Common myeloid progenitor, CD34-positive (primary cell): ENCODE data around the gene HAUS8.

Source experiments
- CTCF ChIA-PET: fragments of 350-600 bp; sonication (Branson Sonifier 250); formaldehyde crosslinking; loops from one replicate; lab custom pipeline; 2021; ENCODE audit warnings: antibody characterized with exemption; lab: Charles Lee
- POLR2A ChIA-PET: fragments of 350-600 bp; sonication (Branson Sonifier 250); formaldehyde crosslinking; loops from one replicate; lab custom pipeline; 2021; ENCODE audit warnings: antibody characterized with exemption; lab: Charles Lee
- DNase-seq, 3 donors: peaks; one replicate each; pipeline versions ENCODE4 v3.0.0 to v3.0.0-alpha.2; 2013
- H3K27ac ChIP-seq, 2 experiments: 1 replicate in 1 of 2; 2 replicates in 1 of 2; pipeline ENCODE4 v1.7.0; 2013; ENCODE audit warnings: inconsistent platforms in 2 of 2, low read length in 2 of 2, mild to moderate bottlenecking in 2 of 2, low read depth in 1 of 2, moderate library complexity in 1 of 2; ENCODE audit not compliant: severe bottlenecking in 2 of 2, insufficient read depth in 1 of 2, poor library complexity in 1 of 2
- H3K27me3 ChIP-seq, 5 experiments: replicated peaks in 2 of 5; 1 replicate in 3 of 5; 2 replicates in 2 of 5; pipeline versions ENCODE4 v1.6.1 to v1.7.0; 2013; ENCODE audit warnings: low read length in 4 of 5, mild to moderate bottlenecking in 2 of 5, moderate library complexity in 2 of 5, inconsistent platforms in 1 of 5; ENCODE audit not compliant: insufficient read depth in 5 of 5, control insufficient read depth in 4 of 5
- H3K36me3 ChIP-seq, 4 experiments: 1 replicate in 2 of 4; 2 replicates in 2 of 4; pipeline versions ENCODE4 v1.6.1 to v1.7.0; 2013; ENCODE audit warnings: low read length in 3 of 4, control low read depth in 1 of 4, mild to moderate bottlenecking in 1 of 4; ENCODE audit not compliant: control insufficient read depth in 4 of 4, insufficient read depth in 4 of 4
- H3K4me1 ChIP-seq, 4 experiments: 1 replicate in 3 of 4; 2 replicates in 1 of 4; pipeline versions ENCODE4 v1.6.1 to v1.7.1; 2013; ENCODE audit warnings: low read length in 3 of 4, mild to moderate bottlenecking in 3 of 4, control low read depth in 1 of 4, inconsistent platforms in 1 of 4, moderate library complexity in 1 of 4; ENCODE audit not compliant: control insufficient read depth in 4 of 4, insufficient read depth in 4 of 4; ENCODE audit errors: control extremely low read depth in 1 of 4
- H3K4me3 ChIP-seq, 7 experiments: 1 replicate in 4 of 7; 2 replicates in 3 of 7; pipeline versions ENCODE4 v1.5.1 to v1.7.0; 2013; ENCODE audit warnings: mild to moderate bottlenecking in 7 of 7, low read length in 6 of 7, moderate library complexity in 6 of 7, inconsistent platforms in 2 of 7, low read depth in 2 of 7, control low read depth in 1 of 7; ENCODE audit not compliant: insufficient read depth in 4 of 7, control insufficient read depth in 1 of 7; ENCODE audit errors: extremely low read depth in 1 of 7
- H3K9me3 ChIP-seq, 5 experiments: 1 replicate in 4 of 5; 2 replicates in 1 of 5; pipeline versions ENCODE4 v1.6.1 to v1.7.1; 2013; ENCODE audit warnings: low read length in 4 of 5, mild to moderate bottlenecking in 2 of 5, inconsistent platforms in 1 of 5, low read depth in 1 of 5, moderate library complexity in 1 of 5; ENCODE audit not compliant: control insufficient read depth in 4 of 5, insufficient read depth in 2 of 5; ENCODE audit errors: control extremely low read depth in 1 of 5
- WGBS: methylation state at CpG from one replicate; pipeline ENCODE4 v1.1.5; 2013; ENCODE audit not compliant: insufficient coverage; 5-methylcytosine and 5-hydroxymethylcytosine counted together

Gene HAUS8

DNA sequence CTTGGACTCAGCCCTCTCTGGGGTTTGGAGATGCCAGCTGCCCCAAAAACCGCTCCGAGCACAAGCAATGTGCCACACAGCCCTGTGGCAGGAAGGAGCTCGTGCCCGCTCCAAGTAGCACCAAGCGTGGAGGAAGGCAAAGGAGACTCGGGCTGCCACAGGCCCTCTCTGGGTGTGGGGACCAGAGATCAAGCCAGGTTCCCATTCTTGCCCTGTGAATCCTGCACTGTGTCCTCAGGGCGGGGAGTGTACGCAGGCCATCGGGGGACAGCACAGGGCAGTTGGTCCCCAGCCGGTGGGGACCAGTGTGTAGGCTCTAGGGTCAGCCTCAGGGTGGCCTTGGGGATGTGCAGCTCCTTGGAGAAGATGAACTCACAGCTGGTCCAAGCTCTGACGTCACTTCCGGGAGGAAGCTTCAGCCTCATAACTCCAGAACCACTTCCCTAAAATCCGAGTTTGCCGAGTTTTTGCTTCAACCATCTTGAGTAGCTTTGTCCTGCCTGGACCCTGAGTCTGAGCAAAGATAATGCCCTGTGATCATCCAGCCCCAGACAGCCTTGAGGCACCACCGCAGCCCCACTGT is 39.3 kb downstream of the HAUS8 start:
- POLR2A ChIA-PET = no interaction called here
- peak; percentile 57 to 80 (median 80) for DNase-seq

DNA sequence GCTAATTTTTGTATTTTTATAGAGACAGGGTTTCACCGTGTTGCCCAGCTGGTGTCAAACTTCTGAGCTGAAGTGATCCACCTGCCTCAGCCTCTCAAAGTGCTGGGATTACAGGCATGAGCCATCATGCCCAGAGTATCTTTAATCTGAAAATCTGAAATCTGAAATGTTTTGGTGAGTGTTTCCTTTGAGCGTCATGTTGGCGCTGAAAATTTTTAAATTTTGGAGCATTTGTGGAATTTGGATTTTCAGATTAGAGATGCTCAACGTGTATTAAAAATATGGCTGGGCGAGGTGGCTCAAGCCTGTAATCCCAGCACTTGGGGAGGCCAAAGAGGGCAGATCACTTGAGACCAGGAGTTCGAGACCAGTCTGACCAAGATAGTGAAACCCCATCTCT is 43.5 kb downstream of the HAUS8 start:
- DNase-seq = no peak
- ChIA-PET CTCF (no interaction called here), POLR2A (interaction anchor here (0.6 kb wide), 1 partner anchor 612 kb away, joined by 3 read pairs; no protein-coding TSS in a partner anchor)
- H3K27ac ChIP-seq = no peak overlapping the region
- H3K36me3 ChIP-seq = no peaks in the 10 kb centered on the region
- H3K9me3 ChIP-seq = no peaks in the 10 kb centered on the region
- peaks cover 0 to 3% (median 0%) of the 10 kb centered on the region in 4 experiments for H3K4me1 ChIP-seq
- 91% methylated on average over 5 of the region's 6 CpGs for WGBS
- H3K27me3 ChIP-seq = peaks cover 2 to 45% (median 7%) of the 10 kb centered on the region in 5 experiments
- H3K4me3 ChIP-seq = no peak overlapping the region

More for the DNA sequence above, 39.3 kb downstream of the HAUS8 start:
- Histone ChIP-seq H3K36me3 (no peaks in the 10 kb centered on the region), H3K9me3 (no peaks in the 10 kb centered on the region), H3K27ac (no peak overlapping the region), H3K4me1 (peaks cover 0 to 3% (median 0%) of the 10 kb centered on the region in 4 experiments), H3K27me3 (peaks cover 0 to 14% (median 0%) of the 10 kb centered on the region in 5 experiments), H3K4me3 (no peak overlapping the region)
- CTCF ChIA-PET = interaction anchor here (1.7 kb wide), 1 partner anchor 16 kb away, joined by 5 read pairs; no protein-coding TSS in a partner anchor
- 73% methylated on average over 13 of the region's 15 CpGs for WGBS

DNA sequence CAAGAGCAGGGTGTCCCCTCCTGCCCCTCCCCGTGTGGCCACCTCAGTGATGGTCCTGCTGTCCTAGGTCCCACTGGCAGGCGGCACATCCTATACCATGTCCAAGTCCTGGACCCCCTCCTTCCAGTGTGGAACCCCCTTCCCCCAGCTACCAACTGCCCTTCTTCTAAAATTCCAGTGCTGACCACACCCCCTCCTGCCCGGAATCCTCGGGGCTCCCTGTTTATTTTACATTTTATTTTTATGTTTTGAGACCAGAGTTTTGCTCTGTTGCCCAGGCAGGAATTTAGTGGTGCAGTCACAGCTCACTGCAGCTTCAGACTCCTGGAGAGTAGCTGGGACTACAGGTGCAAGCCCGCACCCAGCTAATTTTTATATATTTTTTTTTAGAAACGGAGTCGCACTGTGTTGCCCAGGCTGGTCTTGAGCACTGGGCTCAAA is 47.7 kb downstream of the HAUS8 start:
- H3K4me3 ChIP-seq = no peak overlapping the region
- ChIA-PET CTCF (no interaction called here), POLR2A (no interaction called here)
- peaks cover 2 to 22% (median 16%) of the 10 kb centered on the region in 5 experiments for H3K9me3 ChIP-seq
- H3K27ac ChIP-seq = no peak overlapping the region
- peaks cover 0 to 9% (median 9%) of the 10 kb centered on the region in 4 experiments for H3K4me1 ChIP-seq
- H3K36me3 ChIP-seq = no peaks in the 10 kb centered on the region
- DNase-seq = no peak
- WGBS = 78% methylated on average over 4 of the region's 7 CpGs
- H3K27me3 ChIP-seq = peaks cover 6 to 64% (median 13%) of the 10 kb centered on the region in 5 experiments

DNA sequence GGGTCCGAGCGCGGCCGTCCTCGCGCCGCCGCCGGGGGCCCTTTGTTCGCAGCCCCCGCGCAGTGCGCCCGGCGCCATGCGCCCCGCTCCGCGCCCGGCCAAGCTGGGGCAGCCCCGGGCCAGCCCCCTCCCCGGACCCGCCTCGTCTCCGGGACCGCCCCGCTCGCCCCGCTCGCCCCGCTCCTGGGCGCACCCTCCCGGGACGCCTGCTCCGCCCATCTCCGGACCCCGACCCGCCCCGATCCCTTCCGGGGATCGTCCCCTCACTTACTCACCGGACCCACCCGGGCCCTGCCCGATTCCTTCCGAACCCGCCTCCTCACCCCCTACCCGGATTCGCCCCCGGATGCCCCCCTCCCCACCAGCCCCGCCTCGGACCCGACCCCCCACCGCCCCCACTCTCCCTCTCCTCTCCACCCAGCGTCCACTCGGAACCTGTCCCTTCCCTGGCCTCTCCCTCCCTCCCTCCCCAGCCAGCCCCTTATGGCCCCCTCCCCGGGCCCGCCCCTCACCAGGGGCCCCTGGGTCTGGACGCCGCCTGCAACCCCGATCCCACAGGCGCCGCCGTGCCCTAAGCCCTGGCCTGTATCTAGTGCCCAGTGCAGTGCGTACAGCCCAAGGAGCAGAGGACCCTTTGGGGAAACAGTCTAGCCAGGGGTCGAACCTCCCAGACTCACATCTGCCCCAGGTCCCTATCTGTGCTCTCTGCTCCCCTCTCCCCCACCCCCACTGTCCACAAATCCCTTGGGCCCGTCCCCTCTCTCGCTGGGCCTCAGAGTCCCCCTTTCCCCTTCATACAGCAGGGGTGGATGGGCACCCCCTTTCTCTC is 48.3 kb downstream of the HAUS8 start, which contains the start of gene CPAMD8:
Gene CPAMD8 (minus strand): TSS at position 105 of the 829 bp plus-strand sequence. CDS start 168 bp downstream, outside the sequence.
- peaks cover 2 to 28% (median 16%) of the 10 kb centered on the region in 5 experiments for H3K9me3 ChIP-seq
- no peak within 1 kb of the TSS for H3K27ac ChIP-seq
- peaks cover 6 to 58% (median 13%) of the 10 kb centered on the region in 5 experiments for H3K27me3 ChIP-seq
- peak within 1 kb of the TSS; percentile 35 to 73 (median 66) for H3K4me3 ChIP-seq
- no peak for DNase-seq
- 6% methylated on average over 35 of the region's 67 CpGs for WGBS
- CTCF ChIA-PET = no interaction called here
- peaks cover 0 to 9% (median 9%) of the 10 kb centered on the region in 4 experiments for H3K4me1 ChIP-seq
- POLR2A ChIA-PET = no interaction called here
- H3K36me3 ChIP-seq = no peaks in the 10 kb centered on the region

DNA sequence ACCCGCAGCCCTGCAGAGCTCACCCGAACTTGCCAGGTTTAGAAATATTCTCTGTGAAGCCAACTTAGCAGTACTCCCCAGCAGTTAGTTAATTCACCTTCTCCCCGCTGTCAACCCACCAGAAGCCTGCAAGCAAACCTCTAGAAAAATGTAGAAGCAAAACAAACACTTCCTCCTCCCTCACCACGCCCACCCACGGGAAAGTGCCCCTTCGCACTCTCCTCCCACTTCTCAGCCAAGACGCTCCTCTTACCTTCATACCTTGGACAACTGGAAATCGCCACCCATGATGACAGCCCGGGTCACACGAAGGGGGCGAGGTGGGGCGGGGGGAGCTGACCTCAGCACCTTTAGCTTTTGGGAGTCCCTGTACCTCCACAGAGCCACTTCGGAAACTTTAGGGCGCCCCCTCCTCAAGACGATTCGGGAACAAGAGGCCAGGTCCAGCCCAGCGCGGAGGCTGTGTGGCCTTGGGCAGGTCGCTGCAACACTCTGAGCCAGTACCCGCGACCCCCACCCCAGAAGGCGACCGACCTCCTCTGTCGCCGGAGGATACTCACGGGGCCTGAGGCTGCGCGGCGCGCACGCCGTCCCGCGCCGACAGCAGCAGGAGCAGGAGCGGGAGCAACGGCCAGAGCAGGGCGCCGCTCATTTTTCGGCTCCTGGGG is 49.1 kb downstream of the HAUS8 start:
- H3K4me3 ChIP-seq = peak overlapping the region; percentile 35 to 73 (median 66)
- H3K27ac ChIP-seq = no peak overlapping the region
- CTCF ChIA-PET = no interaction called here
- peaks cover 2 to 30% (median 16%) of the 10 kb centered on the region in 5 experiments for H3K9me3 ChIP-seq
- 5% methylated on average over 11 of the region's 40 CpGs for WGBS
- no peaks in the 10 kb centered on the region for H3K36me3 ChIP-seq
- DNase-seq = peak; percentile 39 to 73 (median 70)
- POLR2A ChIA-PET = no interaction called here
- H3K4me1 ChIP-seq = peaks cover 0 to 9% (median 9%) of the 10 kb centered on the region in 4 experiments
- peaks cover 6 to 55% (median 13%) of the 10 kb centered on the region in 5 experiments for H3K27me3 ChIP-seq

DNA sequence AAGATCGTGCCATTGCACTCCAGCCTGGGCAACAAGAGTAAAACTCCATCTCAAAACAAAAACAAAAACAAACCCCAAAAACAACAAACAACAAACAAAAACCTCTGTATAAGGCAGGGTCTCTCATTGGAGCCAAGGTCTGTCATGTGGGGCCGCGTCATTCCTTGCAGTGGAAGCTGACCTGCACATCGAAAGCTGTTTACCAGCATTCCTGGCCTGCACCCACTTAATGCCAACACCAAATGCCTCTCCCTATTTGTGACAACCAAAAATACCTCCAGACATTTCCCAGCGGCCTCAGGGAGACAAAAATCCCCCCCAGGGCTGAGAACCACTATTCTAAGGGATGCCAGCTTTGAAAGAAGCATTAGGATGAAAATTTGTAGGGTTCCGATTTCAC is 49.9 kb downstream of the HAUS8 start:
- Histone ChIP-seq H3K27me3 (peaks cover 5 to 49% (median 11%) of the 10 kb centered on the region in 5 experiments), H3K27ac (no peak overlapping the region), H3K4me3 (no peak overlapping the region), H3K9me3 (peaks cover 2 to 31% (median 16%) of the 10 kb centered on the region in 5 experiments), H3K4me1 (peaks cover 0 to 9% (median 9%) of the 10 kb centered on the region in 4 experiments), H3K36me3 (no peaks in the 10 kb centered on the region)
- POLR2A ChIA-PET = no interaction called here
- no peak for DNase-seq
- CTCF ChIA-PET = no interaction called here
- WGBS = 97% methylated on average over 6 of the region's 6 CpGs
